ENCODE data around the gene HBD.

Gene HBD

DNA sequence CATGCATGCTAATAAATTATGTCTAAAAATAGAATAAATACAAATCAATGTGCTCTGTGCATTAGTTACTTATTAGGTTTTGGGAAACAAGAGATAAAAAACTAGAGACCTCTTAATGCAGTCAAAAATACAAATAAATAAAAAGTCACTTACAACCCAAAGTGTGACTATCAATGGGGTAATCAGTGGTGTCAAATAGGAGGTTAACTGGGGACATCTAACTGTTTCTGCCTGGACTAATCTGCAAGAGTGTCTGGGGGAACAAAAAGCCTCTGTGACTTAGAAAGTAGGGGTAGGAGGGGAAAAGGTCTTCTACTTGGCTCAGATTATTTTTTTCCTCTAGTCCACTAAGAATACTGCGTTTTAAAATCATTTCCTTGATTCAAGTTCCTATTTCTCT is 6.6 kb downstream of the HBD start:
- Histone ChIP-seq H3K4me3 (ENCODE audit: insufficient read depth, low read length, poor library complexity, severe bottlenecking) (no peak overlapping the region), H3K79me2 (ENCODE audit: insufficient read depth, low read length) (no peaks in the 10 kb centered on the region), H3K4me2 (ENCODE audit: low read depth, low read length, poor library complexity, severe bottlenecking) (no peak overlapping the region), H3K9me2 (replicated peaks; ENCODE audit: insufficient read depth, low read length) (no peaks in the 10 kb centered on the region), H2AFZ (ENCODE audit: low read depth, low read length, severe bottlenecking) (no peak overlapping the region), H4K20me1 (ENCODE audit: low read depth, low read length) (no peaks in the 10 kb centered on the region), H3F3A (ENCODE audit: insufficient read depth) (no peaks in the 10 kb centered on the region), H3K27me3 (ENCODE audit: low read length) (no peaks in the 10 kb centered on the region), H3K27ac (ENCODE audit: low read depth, low read length) (no peak overlapping the region), H3K9ac (ENCODE audit: low read length) (no peak overlapping the region), H3K36me3 (ENCODE audit: low read length) (no peaks in the 10 kb centered on the region), H3K9me3 (ENCODE audit: insufficient read depth, low read length) (no peaks in the 10 kb centered on the region)
- TF ChIP-seq, protein P1, sequence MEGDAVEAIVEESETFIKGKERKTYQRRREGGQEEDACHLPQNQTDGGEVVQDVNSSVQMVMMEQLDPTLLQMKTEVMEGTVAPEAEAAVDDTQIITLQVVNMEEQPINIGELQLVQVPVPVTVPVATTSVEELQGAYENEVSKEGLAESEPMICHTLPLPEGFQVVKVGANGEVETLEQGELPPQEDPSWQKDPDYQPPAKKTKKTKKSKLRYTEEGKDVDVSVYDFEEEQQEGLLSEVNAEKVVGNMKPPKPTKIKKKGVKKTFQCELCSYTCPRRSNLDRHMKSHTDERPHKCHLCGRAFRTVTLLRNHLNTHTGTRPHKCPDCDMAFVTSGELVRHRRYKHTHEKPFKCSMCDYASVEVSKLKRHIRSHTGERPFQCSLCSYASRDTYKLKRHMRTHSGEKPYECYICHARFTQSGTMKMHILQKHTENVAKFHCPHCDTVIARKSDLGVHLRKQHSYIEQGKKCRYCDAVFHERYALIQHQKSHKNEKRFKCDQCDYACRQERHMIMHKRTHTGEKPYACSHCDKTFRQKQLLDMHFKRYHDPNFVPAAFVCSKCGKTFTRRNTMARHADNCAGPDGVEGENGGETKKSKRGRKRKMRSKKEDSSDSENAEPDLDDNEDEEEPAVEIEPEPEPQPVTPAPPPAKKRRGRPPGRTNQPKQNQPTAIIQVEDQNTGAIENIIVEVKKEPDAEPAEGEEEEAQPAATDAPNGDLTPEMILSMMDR (IDR thresholded peaks at IDR 0.05; ENCODE audit: insufficient read depth, low read length, poor library complexity, severe bottlenecking) = no peak
- TF ChIP-seq EZH2phosphoT487 (conservative IDR thresholded peaks at IDR 0.05; ENCODE audit: low read length) = no peak

DNA sequence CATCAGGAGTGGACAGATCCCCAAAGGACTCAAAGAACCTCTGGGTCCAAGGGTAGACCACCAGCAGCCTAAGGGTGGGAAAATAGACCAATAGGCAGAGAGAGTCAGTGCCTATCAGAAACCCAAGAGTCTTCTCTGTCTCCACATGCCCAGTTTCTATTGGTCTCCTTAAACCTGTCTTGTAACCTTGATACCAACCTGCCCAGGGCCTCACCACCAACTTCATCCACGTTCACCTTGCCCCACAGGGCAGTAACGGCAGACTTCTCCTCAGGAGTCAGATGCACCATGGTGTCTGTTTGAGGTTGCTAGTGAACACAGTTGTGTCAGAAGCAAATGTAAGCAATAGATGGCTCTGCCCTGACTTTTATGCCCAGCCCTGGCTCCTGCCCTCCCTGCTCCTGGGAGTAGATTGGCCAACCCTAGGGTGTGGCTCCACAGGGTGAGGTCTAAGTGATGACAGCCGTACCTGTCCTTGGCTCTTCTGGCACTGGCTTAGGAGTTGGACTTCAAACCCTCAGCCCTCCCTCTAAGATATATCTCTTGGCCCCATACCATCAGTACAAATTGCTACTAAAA is 7.5 kb downstream of the HBD start, which contains the start of gene HBB:
TSS of gene HBB (minus strand) at position 340 of the 579 bp plus-strand sequence. CDS start at position 290, 50 bp downstream.
- H3K9me3 ChIP-seq (ENCODE audit: insufficient read depth, low read length) = no peaks in the 10 kb centered on the region
- H3K9me2 ChIP-seq (replicated peaks; ENCODE audit: insufficient read depth, low read length) = no peaks in the 10 kb centered on the region
- H3K79me2 ChIP-seq (ENCODE audit: insufficient read depth, low read length) = no peaks in the 10 kb centered on the region
- H3K36me3 ChIP-seq (ENCODE audit: low read length) = no peaks in the 10 kb centered on the region
- no peak within 1 kb of the TSS for H2AFZ ChIP-seq (ENCODE audit: low read depth, low read length, severe bottlenecking)
- no peak within 1 kb of the TSS for H3K9ac ChIP-seq (ENCODE audit: low read length)
- no peak within 1 kb of the TSS for H3K4me2 ChIP-seq (ENCODE audit: low read depth, low read length, poor library complexity, severe bottlenecking)
- no peaks in the 10 kb centered on the region for H3F3A ChIP-seq (ENCODE audit: insufficient read depth)
- no peaks in the 10 kb centered on the region for H4K20me1 ChIP-seq (ENCODE audit: low read depth, low read length)
- no peaks in the 10 kb centered on the region for H3K27me3 ChIP-seq (ENCODE audit: low read length)
- H3K4me3 ChIP-seq (ENCODE audit: insufficient read depth, low read length, poor library complexity, severe bottlenecking) = no peak within 1 kb of the TSS
- TF ChIP-seq EZH2phosphoT487 (conservative IDR thresholded peaks at IDR 0.05; ENCODE audit: low read length) = no peak
- TF ChIP-seq, protein P1 (IDR thresholded peaks at IDR 0.05; ENCODE audit: insufficient read depth, low read length, poor library complexity, severe bottlenecking) = no peak
- no peak within 1 kb of the TSS for H3K27ac ChIP-seq (ENCODE audit: low read depth, low read length)

DNA sequence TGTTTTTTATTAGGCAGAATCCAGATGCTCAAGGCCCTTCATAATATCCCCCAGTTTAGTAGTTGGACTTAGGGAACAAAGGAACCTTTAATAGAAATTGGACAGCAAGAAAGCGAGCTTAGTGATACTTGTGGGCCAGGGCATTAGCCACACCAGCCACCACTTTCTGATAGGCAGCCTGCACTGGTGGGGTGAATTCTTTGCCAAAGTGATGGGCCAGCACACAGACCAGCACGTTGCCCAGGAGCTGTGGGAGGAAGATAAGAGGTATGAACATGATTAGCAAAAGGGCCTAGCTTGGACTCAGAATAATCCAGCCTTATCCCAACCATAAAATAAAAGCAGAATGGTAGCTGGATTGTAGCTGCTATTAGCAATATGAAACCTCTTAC is 8.8 kb downstream of the HBD start:
- Histone ChIP-seq H3K9me3 (ENCODE audit: insufficient read depth, low read length) (no peaks in the 10 kb centered on the region), H3K4me3 (ENCODE audit: insufficient read depth, low read length, poor library complexity, severe bottlenecking) (no peak overlapping the region)

More for the DNA sequence above, 8.8 kb downstream of the HBD start:
- H3K79me2 ChIP-seq (ENCODE audit: insufficient read depth, low read length) = no peaks in the 10 kb centered on the region
- H3K27me3 ChIP-seq (ENCODE audit: low read length) = no peaks in the 10 kb centered on the region
- TF ChIP-seq, protein P1 (IDR thresholded peaks at IDR 0.05; ENCODE audit: insufficient read depth, low read length, poor library complexity, severe bottlenecking) = no peak
- no peak for TF ChIP-seq EZH2phosphoT487 (conservative IDR thresholded peaks at IDR 0.05; ENCODE audit: low read length)
- no peaks in the 10 kb centered on the region for H3K9me2 ChIP-seq (replicated peaks; ENCODE audit: insufficient read depth, low read length)
- H4K20me1 ChIP-seq (ENCODE audit: low read depth, low read length) = no peaks in the 10 kb centered on the region
- no peaks in the 10 kb centered on the region for H3K36me3 ChIP-seq (ENCODE audit: low read length)
- H3K27ac ChIP-seq (ENCODE audit: low read depth, low read length) = no peak overlapping the region
- H3F3A ChIP-seq (ENCODE audit: insufficient read depth) = no peaks in the 10 kb centered on the region
- no peak overlapping the region for H2AFZ ChIP-seq (ENCODE audit: low read depth, low read length, severe bottlenecking)
- H3K9ac ChIP-seq (ENCODE audit: low read length) = no peak overlapping the region
- no peak overlapping the region for H3K4me2 ChIP-seq (ENCODE audit: low read depth, low read length, poor library complexity, severe bottlenecking)

All from SU-DHL-6 (cell line).